Measurements from ENCODE around the gene SNX25.

GRCh38 chr4:185352202-185352601, 142.8 kb downstream of the SNX25 start:
- TF ChIP-seq, protein P1, sequence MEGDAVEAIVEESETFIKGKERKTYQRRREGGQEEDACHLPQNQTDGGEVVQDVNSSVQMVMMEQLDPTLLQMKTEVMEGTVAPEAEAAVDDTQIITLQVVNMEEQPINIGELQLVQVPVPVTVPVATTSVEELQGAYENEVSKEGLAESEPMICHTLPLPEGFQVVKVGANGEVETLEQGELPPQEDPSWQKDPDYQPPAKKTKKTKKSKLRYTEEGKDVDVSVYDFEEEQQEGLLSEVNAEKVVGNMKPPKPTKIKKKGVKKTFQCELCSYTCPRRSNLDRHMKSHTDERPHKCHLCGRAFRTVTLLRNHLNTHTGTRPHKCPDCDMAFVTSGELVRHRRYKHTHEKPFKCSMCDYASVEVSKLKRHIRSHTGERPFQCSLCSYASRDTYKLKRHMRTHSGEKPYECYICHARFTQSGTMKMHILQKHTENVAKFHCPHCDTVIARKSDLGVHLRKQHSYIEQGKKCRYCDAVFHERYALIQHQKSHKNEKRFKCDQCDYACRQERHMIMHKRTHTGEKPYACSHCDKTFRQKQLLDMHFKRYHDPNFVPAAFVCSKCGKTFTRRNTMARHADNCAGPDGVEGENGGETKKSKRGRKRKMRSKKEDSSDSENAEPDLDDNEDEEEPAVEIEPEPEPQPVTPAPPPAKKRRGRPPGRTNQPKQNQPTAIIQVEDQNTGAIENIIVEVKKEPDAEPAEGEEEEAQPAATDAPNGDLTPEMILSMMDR (IDR thresholded peaks at IDR 0.05 in 2 of 3, conservative IDR thresholded peaks at IDR 0.05 in 1 of 3; ENCODE audit: control insufficient read depth in 2 of 3, extremely low read depth in 1 of 3, insufficient read depth in 1 of 3, low read depth in 3 of 3, low read length in 3 of 3): no peak
- TF ChIP-seq EP300 (IDR thresholded peaks at IDR 0.05; ENCODE audit: borderline replicate concordance in 1 of 2, control insufficient read depth in 1 of 2, low read depth in 2 of 2, low read length in 2 of 2) (no peak), CHD1 (IDR thresholded peaks at IDR 0.05; ENCODE audit: low read depth, low read length) (no peak), MXI1 (IDR thresholded peaks at IDR 0.05; ENCODE audit: low read depth, low read length) (no peak), FOXM1 (IDR thresholded peaks at IDR 0.05; ENCODE audit: low read depth, low read length) (no peak), NRF1 (conservative IDR thresholded peaks at IDR 0.05; ENCODE audit: low read depth, low read length) (no peak), KAT2A (conservative IDR thresholded peaks at IDR 0.05; ENCODE audit: control insufficient read depth, low read depth, low read length) (no peak), ATF3 (IDR thresholded peaks at IDR 0.05; ENCODE audit: borderline replicate concordance, extremely low read depth, low read depth, low read length) (no peak)
- TF ChIP-seq, protein P2, sequence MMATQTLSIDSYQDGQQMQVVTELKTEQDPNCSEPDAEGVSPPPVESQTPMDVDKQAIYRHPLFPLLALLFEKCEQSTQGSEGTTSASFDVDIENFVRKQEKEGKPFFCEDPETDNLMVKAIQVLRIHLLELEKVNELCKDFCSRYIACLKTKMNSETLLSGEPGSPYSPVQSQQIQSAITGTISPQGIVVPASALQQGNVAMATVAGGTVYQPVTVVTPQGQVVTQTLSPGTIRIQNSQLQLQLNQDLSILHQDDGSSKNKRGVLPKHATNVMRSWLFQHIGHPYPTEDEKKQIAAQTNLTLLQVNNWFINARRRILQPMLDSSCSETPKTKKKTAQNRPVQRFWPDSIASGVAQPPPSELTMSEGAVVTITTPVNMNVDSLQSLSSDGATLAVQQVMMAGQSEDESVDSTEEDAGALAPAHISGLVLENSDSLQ (IDR thresholded peaks at IDR 0.05): no peak
